GM12891 (cell line): ENCODE results near the gene FLT4.

Experiments
- POLR2A ChIP-seq: IDR thresholded peaks from 2 replicates; pipeline ENCODE4 v1.6.1; 2011; ENCODE audit warnings: low read depth, low read length, control low read depth
- POLR2AphosphoS5 ChIP-seq: IDR thresholded peaks from 2 replicates; pipeline ENCODE4 v1.6.1; 2011; ENCODE audit warnings: low read depth, low read length, control low read depth
- SPI1 ChIP-seq: IDR thresholded peaks from 2 replicates; pipeline ENCODE4 v1.6.1; 2011; ENCODE audit warnings: low read depth, low read length, control low read depth

GRCh38 chr5:180636403-180637075, 12.9 kb downstream of the FLT4 start:
- TF ChIP-seq POLR2A (no peak), POLR2AphosphoS5 (no peak), SPI1 (no peak)
